Measurements from ENCODE around the gene AEBP1.

GRCh38 chr7:44141221-44141850 lies 37.2 kb downstream of the AEBP1 start, which contains the start of gene MYL7:
- TF ChIP-seq CTCF (IDR thresholded peaks at IDR 0.05) (no peak), IRF1 (CRISPR knock-in tag; IDR thresholded peaks at IDR 0.05) (no peak), MLX (CRISPR knock-in tag; IDR thresholded peaks at IDR 0.05) (no peak), TEAD4 (CRISPR knock-in tag; IDR thresholded peaks at IDR 0.05) (no peak), AFF4 (CRISPR knock-in tag; IDR thresholded peaks at IDR 0.05; ENCODE audit: borderline replicate concordance) (no peak), NFYB (CRISPR knock-in tag; conservative IDR thresholded peaks at IDR 0.05; ENCODE audit: low read depth) (no peak), CREB1 (CRISPR knock-in tag; IDR thresholded peaks at IDR 0.05) (no peak), FOXK1 (CRISPR knock-in tag; IDR thresholded peaks at IDR 0.05) (no peak), STAT6 (CRISPR knock-in tag; conservative IDR thresholded peaks at IDR 0.05; ENCODE audit: low read depth) (no peak), USF2 (CRISPR knock-in tag; IDR thresholded peaks at IDR 0.05) (no peak), ZNF263 (CRISPR knock-in tag; IDR thresholded peaks at IDR 0.05; ENCODE audit: low read depth) (no peak), ZNF671 (CRISPR knock-in tag; IDR thresholded peaks at IDR 0.05) (no peak), SP1 (CRISPR knock-in tag; conservative IDR thresholded peaks at IDR 0.05) (no peak), ZBTB43 (CRISPR knock-in tag; IDR thresholded peaks at IDR 0.05) (no peak)

All from WTC11 (cell line).